KBM-7 (cell line): Measurements from ENCODE around the gene SCLT1.
"Not testable (repeated sequence)": the region's sequence is repeated elsewhere in the genome, so short reads cannot be mapped to it uniquely, and the experiment has no call there.

ENCODE experiments used
- DNase-seq: peaks from one replicate; pipeline ENCODE4 v3.0.0-alpha.2; 2015
- in situ Hi-C: fragments of 300-500 bp; cut with MboI; formaldehyde crosslinking; loops from 2 replicates; pipeline ENCODE4 v1.14.3; 2020; ENCODE audit warnings: low sequenced_read_pairs, low pct_unique_long_range_greater_than_20kb, mixed read lengths

SCLT1 gene

DNA sequence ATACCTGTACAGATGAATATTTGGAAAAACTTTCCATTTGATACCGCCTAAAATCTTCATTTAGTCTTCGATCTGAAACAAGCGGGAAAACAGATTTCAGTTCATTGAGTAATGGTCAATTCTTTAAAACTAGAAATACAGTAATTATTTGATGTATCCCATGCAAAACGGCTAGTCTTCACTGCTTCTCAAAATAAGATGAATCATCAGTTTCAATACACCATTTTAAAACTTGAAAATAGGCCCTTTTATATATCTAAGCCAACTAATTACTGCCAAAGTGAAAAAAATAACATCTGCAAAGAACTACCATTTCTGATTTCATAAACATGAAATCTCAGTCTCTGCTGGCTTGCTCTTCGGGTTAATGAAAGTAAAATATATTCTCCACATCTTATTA is 11.0 kb downstream of the SCLT1 start:
- in situ Hi-C loops = no loop called here
- DNase-seq = no peak

GRCh38 chr4:129080129-129080528 is 13.2 kb downstream of the SCLT1 start:
- in situ Hi-C loops = no loop called here
- DNase-seq = no peak

GRCh38 chr4:129077326-129077725 is 16.0 kb downstream of the SCLT1 start:
- DNase-seq = no peak
- in situ Hi-C loops = no loop called here

DNA sequence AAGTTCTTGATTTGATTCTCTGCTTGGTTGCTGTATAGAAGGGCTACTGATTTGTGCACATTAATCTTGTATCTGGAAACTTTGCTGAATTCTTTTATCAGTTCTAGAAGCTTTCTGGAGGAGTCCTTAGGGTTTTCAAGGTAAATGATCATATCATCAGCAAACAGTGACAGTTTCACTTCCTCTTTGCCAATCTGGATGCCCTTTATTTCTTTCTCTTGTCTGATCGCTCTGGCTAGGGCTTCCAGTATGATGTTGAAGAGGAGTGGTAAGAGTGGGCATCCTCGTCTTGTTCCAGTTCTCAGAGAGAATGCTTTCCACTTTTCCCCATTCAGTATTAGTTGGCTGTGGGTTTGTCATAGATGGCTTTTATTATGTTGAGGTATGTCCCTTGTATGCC is 23.8 kb downstream of the SCLT1 start:
- in situ Hi-C loops, DNase-seq: not testable (repeated sequence)

DNA sequence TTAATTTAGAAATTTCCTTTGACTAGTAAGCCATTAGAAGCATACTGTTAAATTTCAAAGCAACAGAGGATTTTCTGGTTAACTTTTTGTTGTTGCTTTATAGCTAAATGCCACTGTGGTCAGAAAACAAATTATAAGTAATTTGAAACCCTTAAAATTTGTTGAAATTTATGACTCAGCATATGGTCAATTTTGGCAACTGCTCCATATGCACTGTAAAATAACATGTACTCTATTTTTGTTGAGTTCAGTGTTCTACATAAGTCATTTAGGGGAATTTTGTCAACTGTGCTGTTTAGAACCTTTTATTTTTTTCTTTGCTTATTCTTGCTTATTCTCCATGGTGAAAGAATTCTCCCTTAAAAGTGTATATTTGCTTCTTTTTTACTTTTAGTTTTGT is 28.6 kb downstream of the SCLT1 start:
- no peak for DNase-seq
- in situ Hi-C loops = no loop called here

GRCh38 chr4:129063640-129064039 is 29.7 kb downstream of the SCLT1 start:
- in situ Hi-C loops = no loop called here
- DNase-seq = no peak

- DNase-seq = no peak
- in situ Hi-C loops = no loop called here
Measured at GRCh38 chr4:129062580-129062979, 30.8 kb downstream of the SCLT1 start.

GRCh38 chr4:129059028-129059427 is 34.3 kb downstream of the SCLT1 start:
- in situ Hi-C loops = no loop called here
- no peak for DNase-seq

- in situ Hi-C loops = no loop called here
- no peak for DNase-seq
Measured at GRCh38 chr4:129046055-129046959, 47.0 kb downstream of the SCLT1 start.

GRCh38 chr4:129043523-129043922 is 49.8 kb downstream of the SCLT1 start:
- DNase-seq = no peak
- in situ Hi-C loops = no loop called here

- DNase-seq = no peak
- in situ Hi-C loops = no loop called here
Measured at GRCh38 chr4:129040471-129040870, 52.9 kb downstream of the SCLT1 start.

- in situ Hi-C loops = no loop called here
- DNase-seq = no peak
Measured at GRCh38 chr4:129037093-129037492, 56.2 kb downstream of the SCLT1 start.

- DNase-seq = no peak
- in situ Hi-C loops = no loop called here
Measured at GRCh38 chr4:129014566-129015509, 78.5 kb downstream of the SCLT1 start.

DNA sequence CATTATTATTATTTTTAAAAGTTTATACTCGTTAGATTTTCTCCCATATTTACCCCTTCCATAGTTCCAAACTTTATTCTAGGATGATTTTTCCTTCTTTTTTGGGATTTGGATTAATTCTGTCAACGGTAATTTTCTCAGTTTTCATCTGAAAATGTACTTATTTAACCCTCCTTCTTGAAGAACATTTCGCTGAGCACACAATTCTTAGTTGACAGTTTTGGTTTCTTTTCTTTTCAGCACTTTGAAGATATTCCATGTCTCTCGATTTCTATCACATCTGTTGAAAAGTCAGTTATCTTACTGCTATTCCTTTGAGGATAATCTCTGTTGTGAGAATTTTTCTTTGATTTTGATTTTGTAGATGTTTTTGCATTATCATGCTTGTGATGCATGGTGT is 85.2 kb downstream of the SCLT1 start:
- no peak for DNase-seq
- in situ Hi-C loops = no loop called here

DNA sequence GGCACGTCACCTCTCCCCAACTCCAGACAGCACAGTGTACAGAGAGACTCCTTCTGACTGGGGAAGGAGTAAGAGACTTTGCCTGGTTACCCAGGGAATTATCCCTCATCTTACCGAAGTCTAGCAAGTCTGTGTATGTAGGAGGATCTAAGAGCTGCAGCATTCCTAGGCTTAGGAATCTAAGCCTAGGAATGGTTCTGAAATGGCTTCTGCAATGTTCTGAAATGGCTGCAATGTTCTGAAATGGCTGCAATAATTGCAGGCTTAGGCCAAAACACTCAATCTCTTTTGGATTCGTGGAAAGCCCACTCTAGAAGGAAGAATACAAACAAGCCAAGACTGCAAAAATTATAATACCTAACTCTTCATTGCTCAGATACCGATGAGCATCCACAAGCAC is 106.4 kb downstream of the SCLT1 start:
- no peak for DNase-seq
- in situ Hi-C loops = no loop called here

DNA sequence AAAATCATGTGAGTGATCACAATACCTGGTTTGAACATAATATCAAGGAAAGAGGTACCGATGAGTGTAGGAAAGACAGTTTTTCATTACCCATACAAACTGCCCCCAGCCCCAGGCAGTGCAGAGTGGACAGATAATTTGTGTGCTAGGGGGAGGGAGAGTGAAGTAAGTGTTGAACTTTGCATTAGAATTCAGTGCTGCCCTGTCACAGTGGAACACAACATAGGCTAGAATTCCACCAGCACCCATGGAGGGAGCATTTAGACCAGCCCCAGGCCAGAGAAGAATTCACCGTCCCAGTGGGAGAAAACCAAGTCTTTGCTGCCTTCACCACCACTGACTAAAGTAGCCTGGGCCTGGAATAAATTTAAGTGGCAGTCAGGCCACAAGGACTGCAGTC is 107.3 kb downstream of the SCLT1 start:
- in situ Hi-C loops = no loop called here
- no peak for DNase-seq

GRCh38 chr4:128983771-128984485 is 109.4 kb downstream of the SCLT1 start:
- in situ Hi-C loops = no loop called here

GRCh38 chr4:128981377-128981776 is 112.0 kb downstream of the SCLT1 start:
- in situ Hi-C loops = no loop called here
- no peak for DNase-seq

More at GRCh38 chr4:128983771-128984485, 109.4 kb downstream of the SCLT1 start:
- DNase-seq = no peak

- in situ Hi-C loops = no loop called here
- no peak for DNase-seq
Measured at GRCh38 chr4:128980816-128981326, 112.5 kb downstream of the SCLT1 start.
